Left kidney (tissue), 2 donors: ENCODE results near the gene EN2. TPM values are rescaled to one million over a fixed set of nuclear protein-coding genes. Genes with fewer than 3 reads are reported as not detected.
"Not testable (repeated sequence)": the region's sequence is repeated elsewhere in the genome, so short reads cannot be mapped to it uniquely, and the experiment has no call there.

Experiments used
- DNase-seq: peaks from one replicate; pipeline ENCODE4 v3.0.0-alpha.2; 2013
- polyA plus RNA-seq: library from polyadenylated mRNA; unstranded; fragments of 120-200 nt; gene quantifications from one replicate; pipeline ENCODE4 v1.2.1, GENCODE V29; 2013; ENCODE audit not compliant: insufficient read length

Gene EN2
- polyA plus RNA-seq, 1 donor: 0.03 TPM

DNA sequence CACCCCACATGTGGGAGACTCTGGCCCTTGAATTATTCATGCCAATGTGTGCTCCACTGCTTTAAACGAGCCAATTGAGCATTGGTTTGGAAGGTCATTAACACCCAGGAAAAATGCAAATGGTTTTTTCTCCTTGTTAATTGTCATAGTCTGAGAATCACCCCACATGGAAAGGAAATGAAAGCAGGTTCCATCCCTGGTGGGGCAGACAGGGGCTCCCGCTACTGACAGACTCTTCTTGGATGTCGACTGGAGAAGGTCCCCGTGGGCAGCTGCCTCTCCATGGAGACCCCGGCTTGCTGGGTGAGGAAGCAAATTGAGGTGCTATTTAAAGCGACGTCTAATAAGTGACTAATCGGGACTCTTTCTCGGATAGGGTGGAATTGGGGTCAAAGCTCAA lies 32.0 kb upstream of the EN2 start:
- DNase-seq: no peak

- no peak for DNase-seq
Measured at GRCh38 chr7:155426543-155427410, 31.2 kb upstream of the EN2 start.

DNA sequence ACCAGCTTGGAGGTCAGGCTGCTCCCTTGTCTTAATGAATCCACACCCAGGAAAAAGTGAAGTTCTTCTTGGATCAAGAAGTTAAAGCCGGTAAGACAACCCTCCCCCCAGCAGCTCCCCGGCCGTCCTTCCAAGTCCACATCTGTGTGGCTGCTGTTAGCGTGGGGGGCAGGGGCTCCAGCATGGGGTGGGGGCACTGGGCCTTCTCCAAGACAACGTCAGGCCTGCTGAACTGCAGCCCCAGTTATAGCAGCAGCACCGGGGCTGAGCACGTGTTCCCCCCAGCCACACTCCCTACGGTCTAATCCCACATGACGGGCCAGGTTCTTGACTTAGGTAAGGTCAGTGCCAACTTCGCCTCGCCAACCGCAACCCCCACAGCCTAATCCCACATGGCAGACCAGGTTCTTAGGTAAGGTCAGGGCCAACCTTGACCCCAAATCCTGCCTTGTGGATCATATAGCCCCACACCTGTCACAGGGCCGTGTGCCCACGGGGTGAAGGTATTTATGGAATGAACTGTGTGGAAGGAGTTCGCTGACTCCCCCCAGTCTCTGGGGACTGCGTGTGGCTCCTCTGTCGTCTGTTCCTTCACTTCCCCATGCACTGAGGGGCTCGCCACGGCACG lies 30.4 kb upstream of the EN2 start:
- DNase-seq: no peak

DNA sequence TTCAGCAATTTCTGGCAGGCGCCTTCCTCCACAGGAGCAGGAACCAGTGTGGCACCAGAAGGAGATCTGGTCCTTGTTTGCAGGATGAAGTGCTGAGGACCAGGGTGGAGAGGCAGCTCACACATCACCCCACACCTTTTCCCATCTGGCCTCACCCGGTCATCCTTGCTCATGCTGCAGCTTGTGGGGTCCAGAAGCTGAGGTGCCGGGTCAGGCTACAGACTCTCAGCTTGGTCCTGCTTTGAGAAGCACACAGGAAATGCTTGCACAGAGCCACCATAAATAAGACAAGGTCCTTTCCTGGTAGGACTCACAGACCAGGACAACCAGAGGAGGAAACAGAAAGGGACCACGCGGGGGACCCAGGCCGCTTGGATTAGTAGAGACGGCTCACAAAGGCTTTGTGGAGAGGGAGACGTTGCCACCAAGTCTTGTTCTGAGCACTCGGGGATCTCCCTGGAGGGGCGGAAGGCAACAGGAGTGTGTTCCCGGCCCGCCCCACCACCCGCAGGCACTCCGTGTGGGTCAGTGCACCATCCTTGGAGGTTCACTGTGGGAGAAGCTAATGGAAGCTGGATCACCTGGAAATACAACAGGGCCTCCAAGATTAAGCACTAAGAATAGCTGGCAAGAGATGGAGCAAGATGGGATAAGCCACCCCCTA lies 29.6 kb upstream of the EN2 start:
- DNase-seq: no peak

- no peak for DNase-seq
Measured at GRCh38 chr7:155429651-155430050, 28.3 kb upstream of the EN2 start.

- DNase-seq: no peak
Measured at GRCh38 chr7:155430606-155431005, 27.3 kb upstream of the EN2 start.

DNA sequence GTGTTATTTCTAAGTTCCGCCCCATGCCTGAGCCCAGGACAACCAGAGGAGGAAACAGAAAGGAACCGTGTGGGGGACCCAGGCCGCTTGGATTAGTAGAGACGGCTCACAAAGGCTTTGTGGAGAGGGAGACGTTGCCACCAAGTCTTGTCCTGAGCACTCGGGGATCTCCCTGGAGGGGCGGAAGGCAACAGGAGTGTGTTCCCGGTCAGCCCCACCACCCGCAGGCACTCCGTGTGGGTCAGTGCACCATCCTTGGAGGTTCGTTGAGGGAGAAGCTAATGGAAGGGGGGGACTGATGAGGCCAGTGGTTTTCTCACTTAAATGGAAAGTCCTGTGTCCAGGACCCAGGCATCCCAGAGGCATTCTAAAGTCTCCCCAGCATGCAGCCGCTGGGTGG lies 26.7 kb upstream of the EN2 start:
- no peak for DNase-seq

- no peak for DNase-seq
Measured at GRCh38 chr7:155431711-155432110, 26.2 kb upstream of the EN2 start.

DNA sequence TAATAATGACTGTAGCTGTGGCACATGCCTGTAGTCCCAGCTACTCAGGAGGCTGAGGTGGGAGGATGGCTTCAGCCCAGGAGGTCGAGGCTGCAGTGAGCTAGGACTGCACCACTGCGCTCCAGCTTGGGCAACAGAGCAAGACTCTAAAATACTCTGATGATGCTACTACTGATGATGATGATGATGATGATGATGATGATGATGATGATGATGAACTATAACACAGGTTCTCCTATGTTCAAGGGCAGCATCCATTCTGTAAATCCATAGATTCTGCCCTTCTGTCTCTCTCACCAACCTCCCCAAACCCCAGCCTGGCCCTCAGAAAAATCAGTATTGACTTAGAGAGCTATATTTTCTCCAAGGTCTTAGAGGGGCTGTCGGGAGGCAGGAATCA lies 22.8 kb upstream of the EN2 start:
- DNase-seq: no peak

GRCh38 chr7:155437836-155438235 lies 20.1 kb upstream of the EN2 start:
- DNase-seq: no peak

DNA sequence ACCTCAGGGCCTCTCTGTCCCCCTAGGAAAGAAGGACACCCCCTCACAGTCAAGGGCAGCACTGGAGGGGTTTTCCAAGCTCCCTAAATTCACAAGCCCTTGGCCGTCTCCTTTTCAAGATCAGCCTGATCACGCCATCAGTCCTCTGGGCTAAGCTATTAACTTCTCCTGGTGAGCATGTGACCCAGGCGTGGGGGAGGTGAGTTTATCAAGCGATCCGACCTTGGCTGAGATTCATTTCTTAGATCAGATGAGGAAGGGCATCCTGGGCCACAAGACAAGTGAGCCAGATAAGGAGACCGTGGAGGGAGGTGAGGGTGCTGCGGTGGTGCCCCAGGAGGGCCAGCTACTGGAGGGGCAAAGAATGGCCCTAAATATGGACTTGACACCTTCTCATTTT lies 19.2 kb upstream of the EN2 start:
- no peak for DNase-seq

GRCh38 chr7:155439311-155440017 lies 18.5 kb upstream of the EN2 start:
- no peak for DNase-seq

DNA sequence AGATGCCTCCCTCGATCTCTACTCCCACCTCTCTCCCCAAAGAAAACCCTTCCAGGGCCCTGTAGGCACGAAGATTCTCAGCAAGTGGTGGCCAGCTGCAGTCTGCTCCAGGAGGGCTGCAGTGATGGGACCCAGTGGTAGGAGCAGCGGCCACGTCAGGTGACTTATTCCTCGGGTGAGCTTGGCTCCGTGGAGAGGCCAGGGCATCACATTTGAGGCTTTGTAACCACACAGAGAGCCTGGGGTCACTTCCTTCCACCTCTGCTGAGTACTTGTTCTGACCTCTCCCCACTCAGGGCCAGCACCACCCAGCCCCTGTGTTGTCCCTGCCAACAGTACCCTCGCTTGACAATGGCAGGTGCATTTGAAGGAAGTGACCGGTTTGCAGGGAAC lies 17.9 kb upstream of the EN2 start:
- DNase-seq: no peak

- DNase-seq: no peak
Measured at GRCh38 chr7:155441856-155442255, 16.1 kb upstream of the EN2 start.

GRCh38 chr7:155444746-155445145 lies 13.2 kb upstream of the EN2 start:
- no peak for DNase-seq

- DNase-seq: not testable (repeated sequence)
Measured at GRCh38 chr7:155445606-155446005, 12.3 kb upstream of the EN2 start.

- no peak for DNase-seq
Measured at GRCh38 chr7:155447603-155448002, 10.3 kb upstream of the EN2 start.

- DNase-seq: no peak
Measured at GRCh38 chr7:155448632-155449007, 9.3 kb upstream of the EN2 start.

- no peak for DNase-seq
Measured at GRCh38 chr7:155449008-155449868, 8.7 kb upstream of the EN2 start.

DNA sequence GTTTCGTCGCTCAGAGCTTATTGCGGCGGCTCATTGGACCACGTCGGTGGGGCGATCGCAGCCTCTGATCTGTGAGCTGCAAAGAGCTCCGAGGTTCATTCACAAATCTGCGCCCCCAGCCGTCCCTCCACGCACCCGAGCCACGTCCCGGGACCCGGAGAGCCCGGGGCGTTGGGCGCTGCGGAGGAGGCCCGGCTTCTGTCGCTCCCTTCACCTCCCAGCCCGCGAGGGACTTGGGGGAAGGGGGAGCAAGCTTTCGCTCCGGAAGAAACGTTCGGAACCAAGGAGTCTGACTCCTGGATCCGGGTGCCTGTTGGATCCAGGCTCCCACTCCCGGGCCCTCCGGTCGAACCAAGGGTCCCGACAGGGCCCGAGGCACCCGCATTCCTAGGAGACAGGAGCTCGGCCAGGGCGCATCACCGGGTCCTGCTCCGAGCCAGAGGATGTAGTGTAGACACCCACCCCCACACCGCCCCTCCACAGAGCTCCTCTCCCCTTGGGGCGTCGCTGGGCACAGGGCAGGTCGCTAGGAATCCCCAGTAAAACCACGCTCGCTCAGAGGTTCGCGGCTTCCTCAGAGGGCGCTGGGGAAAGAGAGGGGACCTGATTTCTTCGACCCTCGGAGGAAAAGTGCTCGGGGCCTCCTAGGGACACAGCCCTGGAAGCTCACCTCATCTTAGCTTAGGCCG lies 7.9 kb upstream of the EN2 start:
- no peak for DNase-seq

DNA sequence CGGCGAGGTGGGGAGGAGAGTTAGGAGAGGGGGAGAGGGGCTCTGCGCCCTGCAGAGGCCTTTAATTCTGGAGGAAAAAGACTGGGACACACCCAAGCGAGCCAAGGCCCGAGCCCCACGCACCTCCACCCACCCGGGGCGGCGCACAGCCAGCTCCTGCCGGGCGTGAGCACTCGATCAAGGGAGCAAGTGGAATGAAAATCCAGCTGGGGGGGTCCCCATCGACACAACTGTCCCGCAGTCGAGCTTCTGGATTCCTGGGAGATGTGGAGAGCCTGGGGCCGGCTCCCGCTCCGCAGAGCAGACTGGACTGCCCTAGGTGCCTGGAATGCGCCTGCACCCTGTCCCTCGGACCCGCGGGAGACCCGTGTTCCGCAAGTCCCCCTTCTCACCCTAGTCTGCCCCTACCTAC lies 7.4 kb upstream of the EN2 start:
- DNase-seq: no peak
